Measurements from ENCODE around the gene CD79B. TPM values are rescaled to one million over a fixed set of nuclear protein-coding genes. Genes with fewer than 3 reads are reported as not detected.
A peak's percentile ranks its signal among the peaks of the same experiment; 100 is the strongest.
"Not testable (repeated sequence)": the region's sequence is repeated elsewhere in the genome, so short reads cannot be mapped to it uniquely, and the experiment has no call there.

The CD79B gene
- polyA plus RNA-seq, 4 donors, result 2.1 to 3.2 (median 2.3) TPM

DNA sequence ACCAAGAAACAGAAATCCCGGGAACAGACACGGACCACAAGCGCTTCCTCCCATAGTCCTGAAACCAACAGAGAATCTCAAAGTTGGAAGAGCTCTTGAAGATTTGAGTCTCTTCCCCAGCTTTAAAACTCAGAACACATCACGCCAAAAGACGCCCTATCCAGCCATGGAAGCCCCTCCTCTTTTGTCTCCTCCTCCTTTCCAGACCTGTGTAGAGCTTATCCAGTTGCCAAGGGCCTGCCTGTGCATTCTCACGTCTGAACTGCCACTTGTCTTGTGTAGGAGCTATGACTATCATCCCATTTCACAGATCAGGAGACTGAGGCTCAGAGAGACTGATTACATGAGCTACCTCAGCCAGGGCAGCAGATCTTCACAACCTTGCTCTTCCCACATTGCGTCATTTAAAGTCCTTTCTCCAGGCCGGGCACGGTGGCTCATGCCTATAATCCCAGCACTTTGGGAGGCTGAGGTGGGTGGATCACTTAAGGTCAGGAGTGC lies 49.5 kb downstream of the CD79B start:
- DNase-seq (ENCODE audit: low read depth in 4 of 4, low spot score in 3 of 4), result not testable (repeated sequence)

DNA sequence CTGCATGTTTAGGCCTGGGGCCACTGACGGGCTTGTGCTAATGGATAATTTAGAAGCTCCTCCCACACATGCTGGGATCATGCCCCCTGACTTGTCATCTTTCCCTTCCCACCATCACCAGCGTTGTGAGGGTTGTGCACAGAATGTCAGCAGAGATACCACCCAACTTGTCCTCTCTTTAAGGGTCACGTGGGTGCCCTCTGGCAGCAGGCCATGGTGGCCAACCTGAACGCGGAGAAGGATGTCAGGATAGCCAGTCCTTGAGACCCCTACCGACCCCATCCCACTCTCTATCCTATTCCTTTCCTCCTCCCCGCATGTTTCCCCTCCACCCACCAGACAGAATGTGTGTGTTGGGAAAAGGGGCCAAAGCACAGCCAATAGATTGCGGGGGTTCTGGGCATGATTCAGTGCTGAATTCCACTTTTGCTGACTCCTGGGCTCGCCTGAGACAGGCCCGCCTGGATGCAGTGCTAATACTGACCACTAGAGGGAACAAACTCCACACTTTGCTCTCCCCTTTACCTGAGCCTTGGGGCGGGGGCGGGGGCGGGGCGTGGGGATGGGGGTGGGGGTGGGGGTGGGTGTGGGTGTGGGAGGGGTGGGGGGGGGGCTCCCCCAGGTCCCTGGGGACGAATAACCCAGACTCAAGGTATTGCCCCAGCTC lies 50.1 kb downstream of the CD79B start, which contains the start of gene GH2:
TSS of gene GH2 (minus strand) at position 10 of the 667 bp plus-strand sequence. CDS start 143 bp downstream, outside the sequence.
- DNase-seq (ENCODE audit: low read depth in 4 of 4, low spot score in 3 of 4), result peak in 2 of 4 donors; percentile 22 to 31

DNA sequence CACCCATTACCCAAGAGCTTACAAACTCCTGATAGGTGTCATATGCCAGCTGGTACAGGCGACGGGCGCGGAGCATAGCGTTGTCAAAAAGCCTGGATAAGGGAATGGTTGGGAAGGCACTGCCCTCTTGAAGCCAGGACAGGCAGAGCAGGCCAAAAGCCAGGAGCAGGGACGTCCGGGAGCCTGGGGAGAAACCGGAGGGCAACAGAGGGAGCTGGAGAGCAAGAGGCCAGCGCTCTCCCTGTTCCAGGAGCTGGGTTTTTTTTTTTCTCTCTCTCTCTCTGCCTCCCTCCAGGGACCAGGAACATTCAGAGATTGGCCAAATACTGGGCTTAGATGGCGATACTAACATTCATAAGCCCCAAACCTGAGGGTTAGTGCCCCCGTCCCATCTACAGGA lies 50.8 kb downstream of the CD79B start:
- DNase-seq (ENCODE audit: low read depth in 4 of 4, low spot score in 3 of 4), result not testable (repeated sequence)

DNA sequence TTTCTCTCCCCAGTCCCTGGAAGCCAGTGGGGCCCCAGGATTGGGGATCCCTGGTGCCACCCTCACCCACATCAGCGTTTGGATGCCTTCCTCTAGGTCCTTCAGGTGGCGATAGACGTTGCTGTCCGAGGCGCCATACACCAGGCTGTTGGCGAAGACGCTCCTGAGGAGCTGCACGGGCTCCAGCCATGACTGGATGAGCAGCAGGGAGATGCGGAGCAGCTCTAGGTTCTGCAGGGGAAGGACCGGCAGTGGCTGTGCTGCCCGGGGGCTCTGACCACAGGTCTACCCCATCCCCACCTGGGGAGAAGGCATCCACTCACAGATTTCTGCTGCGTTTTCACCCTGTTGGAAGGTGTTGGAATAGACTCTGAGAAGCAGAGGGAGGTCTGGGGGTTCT lies 51.4 kb downstream of the CD79B start:
- no peak for DNase-seq (ENCODE audit: low read depth in 4 of 4, low spot score in 3 of 4)

Other genes starting within 250 kb of the CD79B start
- 10 to 100 TPM; 22.5 to 34.8 (median 25.4) TPM for gene LIMD2, start 232.2 kb downstream of the CD79B start, polyA plus RNA-seq (ENCODE audit: insufficient read length in 4 of 4)
- gene STRADA, start 190.5 kb downstream of the CD79B start, polyA plus RNA-seq (ENCODE audit: insufficient read length in 4 of 4), result 10 to 100 TPM; 39.5 to 51.2 (median 41.8) TPM
- 100 to 1,000 TPM; 104 to 120 (median 113) TPM for gene CCDC47, start 158.7 kb downstream of the CD79B start, polyA plus RNA-seq (ENCODE audit: insufficient read length in 4 of 4)
- 100 to 1,000 TPM; 141 to 199 (median 177) TPM for gene DDX42, start 158.2 kb downstream of the CD79B start, polyA plus RNA-seq (ENCODE audit: insufficient read length in 4 of 4)
- gene PSMC5, start 104.9 kb downstream of the CD79B start, polyA plus RNA-seq (ENCODE audit: insufficient read length in 4 of 4), result 100 to 1,000 TPM; 179 to 189 (median 184) TPM
- 10 to 100 TPM; 56.2 to 69.1 (median 60.3) TPM for gene FTSJ3, start 104.7 kb downstream of the CD79B start, polyA plus RNA-seq (ENCODE audit: insufficient read length in 4 of 4)
- 10 to 100 TPM; 53.2 to 60.0 (median 56.6) TPM for gene SMARCD2, start 89.6 kb downstream of the CD79B start, polyA plus RNA-seq (ENCODE audit: insufficient read length in 4 of 4)
- gene CSH2, start 58.7 kb downstream of the CD79B start, polyA plus RNA-seq (ENCODE audit: insufficient read length in 4 of 4), result 1 to 10 TPM in 1 of 4 donors, not detected in 3; 2.4 TPM
- not detected for gene GH2, start 50.4 kb downstream of the CD79B start, polyA plus RNA-seq (ENCODE audit: insufficient read length in 4 of 4)
- 1 to 10 TPM in 2 of 4 donors, under 1 TPM in 1, not detected in 1; 0.98 to 5.2 (median 1.3) TPM for gene CSH1, start 35.8 kb downstream of the CD79B start, polyA plus RNA-seq (ENCODE audit: insufficient read length in 4 of 4)
- not detected for gene CSHL1, start 21.1 kb downstream of the CD79B start, polyA plus RNA-seq (ENCODE audit: insufficient read length in 4 of 4)
- gene GH1, start 13.5 kb downstream of the CD79B start, polyA plus RNA-seq (ENCODE audit: insufficient read length in 4 of 4), result not detected
- gene SCN4A, start 40.6 kb upstream of the CD79B start, polyA plus RNA-seq (ENCODE audit: insufficient read length in 4 of 4), result 1 to 10 TPM in 2 of 4 donors, under 1 TPM in 2; 0.72 to 1.3 (median 1.0) TPM
- gene PRR29, start 66.0 kb upstream of the CD79B start, polyA plus RNA-seq (ENCODE audit: insufficient read length in 4 of 4), result 1 to 10 TPM; 3.4 to 4.0 (median 3.7) TPM
- gene ICAM2, start 88.3 kb upstream of the CD79B start, polyA plus RNA-seq (ENCODE audit: insufficient read length in 4 of 4), result 10 to 100 TPM; 28.7 to 32.6 (median 31.1) TPM
- 10 to 100 TPM in 2 of 4 donors, 1 to 10 TPM in 2; 8.8 to 10.7 (median 9.5) TPM for gene ERN1, start 197.8 kb upstream of the CD79B start, polyA plus RNA-seq (ENCODE audit: insufficient read length in 4 of 4)

Measured in right renal pelvis (tissue), 4 donors.